ENCODE data around the gene LGI2. TPM values are rescaled to one million over a fixed set of nuclear protein-coding genes. Genes with fewer than 3 reads are reported as not detected.
A peak's percentile ranks its signal among the peaks of the same experiment; 100 is the strongest.

LGI2 gene
- polyA plus RNA-seq, 1 donor (not counting 4 experiments of a cell fraction or from before 2014, with no cell fraction given): 0.69 TPM

- DNase-seq (ENCODE audit: low read depth, low spot score) (no peak), FAIRE-seq (no peak)
- no peaks in the 10 kb centered on the region for H3K36me3 ChIP-seq (ENCODE audit: control insufficient read depth in 2 of 2, extremely low read depth in 1 of 2, insufficient read depth in 2 of 2, low read length in 2 of 2)
- no peak overlapping the region for H3K27ac ChIP-seq (ENCODE audit: control insufficient read depth, insufficient read depth, low read length)
- H3K4me1 ChIP-seq (ENCODE audit: control insufficient read depth, extremely low read depth, insufficient read depth, low read length): no peaks in the 10 kb centered on the region
- no peaks in the 10 kb centered on the region for H3K9me1 ChIP-seq (ENCODE audit: control insufficient read depth, extremely low read depth, insufficient read depth, low read length)
- H3K27me3 ChIP-seq (ENCODE audit: control insufficient read depth, extremely low read depth, insufficient read depth, low read length): peaks cover 12% of the 10 kb centered on the region
- no peak overlapping the region for H2AFZ ChIP-seq (ENCODE audit: control insufficient read depth, low read length)
- no peaks in the 10 kb centered on the region for H4K20me1 ChIP-seq (ENCODE audit: control insufficient read depth, extremely low read depth, insufficient read depth, low read length)
- H3K4me2 ChIP-seq (ENCODE audit: control insufficient read depth, extremely low read depth, insufficient read depth, low read depth, low read length): no peak overlapping the region
- H3K4me3 ChIP-seq (ENCODE audit: control insufficient read depth in 2 of 3, extremely low read depth in 1 of 3, insufficient read depth in 2 of 3, low read depth in 1 of 3, low read length in 3 of 3): no peak overlapping the region
- no peaks in the 10 kb centered on the region for H3K9me3 ChIP-seq (ENCODE audit: control insufficient read depth, low read depth, low read length)
- TF ChIP-seq CTCF (optimal IDR thresholded peaks at IDR 0.05 in 1 of 3, IDR thresholded peaks at IDR 0.05 in 1 of 3, conservative IDR thresholded peaks at IDR 0.05 in 1 of 3; ENCODE audit: extremely low read depth in 1 of 3, insufficient read depth in 2 of 3, low read length in 3 of 3): no peak
- no peak for TF ChIP-seq EZH2 (IDR thresholded peaks at IDR 0.05; ENCODE audit: low read length)
- H3K79me2 ChIP-seq (ENCODE audit: control insufficient read depth, insufficient read depth, low read length): no peaks in the 10 kb centered on the region
- no peak overlapping the region for H3K9ac ChIP-seq (ENCODE audit: control insufficient read depth, extremely low read depth, insufficient read depth, low read length)
- dilution Hi-C loops (cut with MboI; ENCODE audit: extremely low pct_ligation_motif_present, low sequenced_read_pairs): no loop called here
These were observed 16.7 kb downstream of the LGI2 start for GRCh38 chr4:25013756-25014661.

GRCh38 chr4:25012655-25013054, 18.1 kb downstream of the LGI2 start:
- Histone ChIP-seq H3K36me3 (ENCODE audit: control insufficient read depth in 2 of 2, extremely low read depth in 1 of 2, insufficient read depth in 2 of 2, low read length in 2 of 2) (no peaks in the 10 kb centered on the region), H3K9me1 (ENCODE audit: control insufficient read depth, extremely low read depth, insufficient read depth, low read length) (no peaks in the 10 kb centered on the region), H3K27me3 (ENCODE audit: control insufficient read depth, extremely low read depth, insufficient read depth, low read length) (peaks cover 12% of the 10 kb centered on the region), H2AFZ (ENCODE audit: control insufficient read depth, low read length) (no peak overlapping the region), H3K9me3 (ENCODE audit: control insufficient read depth, low read depth, low read length) (no peaks in the 10 kb centered on the region), H3K79me2 (ENCODE audit: control insufficient read depth, insufficient read depth, low read length) (no peaks in the 10 kb centered on the region), H3K4me1 (ENCODE audit: control insufficient read depth, extremely low read depth, insufficient read depth, low read length) (no peaks in the 10 kb centered on the region), H3K27ac (ENCODE audit: control insufficient read depth, insufficient read depth, low read length) (no peak overlapping the region), H3K9ac (ENCODE audit: control insufficient read depth, extremely low read depth, insufficient read depth, low read length) (no peak overlapping the region), H4K20me1 (ENCODE audit: control insufficient read depth, extremely low read depth, insufficient read depth, low read length) (no peaks in the 10 kb centered on the region), H3K4me3 (ENCODE audit: control insufficient read depth in 2 of 3, extremely low read depth in 1 of 3, insufficient read depth in 2 of 3, low read depth in 1 of 3, low read length in 3 of 3) (no peak overlapping the region), H3K4me2 (ENCODE audit: control insufficient read depth, extremely low read depth, insufficient read depth, low read depth, low read length) (no peak overlapping the region)
- no peak for FAIRE-seq
- DNase-seq (ENCODE audit: low read depth, low spot score): no peak
- TF ChIP-seq EZH2 (IDR thresholded peaks at IDR 0.05; ENCODE audit: low read length): peak; percentile 34
- no peak for TF ChIP-seq CTCF (optimal IDR thresholded peaks at IDR 0.05 in 1 of 3, IDR thresholded peaks at IDR 0.05 in 1 of 3, conservative IDR thresholded peaks at IDR 0.05 in 1 of 3; ENCODE audit: extremely low read depth in 1 of 3, insufficient read depth in 2 of 3, low read length in 3 of 3)
- dilution Hi-C loops (cut with MboI; ENCODE audit: extremely low pct_ligation_motif_present, low sequenced_read_pairs): no loop called here
